Trophoblast cell (in vitro differentiated cells and primary cell): ENCODE measurements around the gene ATP6V1E1.

Experiments used
- DNase-seq, 2 donors: peaks; one replicate each; pipeline ENCODE4 v3.0.0-alpha.2; 2016
- H2AFZ ChIP-seq: 2 replicates; pipeline ENCODE4 v1.6.1; 2013; ENCODE audit warnings: low read length, moderate library complexity, mild to moderate bottlenecking; ENCODE audit not compliant: insufficient read depth, poor library complexity
- H2AK5ac ChIP-seq: 2 replicates; pipeline ENCODE4 v1.6.1; 2013; ENCODE audit warnings: mild to moderate bottlenecking, low read length
- H2BK120ac ChIP-seq: 2 replicates; pipeline ENCODE4 v1.6.1; 2013; ENCODE audit warnings: low read length, mild to moderate bottlenecking, moderate library complexity; ENCODE audit not compliant: insufficient read depth, poor library complexity
- H2BK12ac ChIP-seq: 2 replicates; pipeline ENCODE4 v1.6.1; 2013; ENCODE audit warnings: mild to moderate bottlenecking, low read length, moderate library complexity
- H2BK5ac ChIP-seq: 2 replicates; pipeline ENCODE4 v1.6.1; 2013; ENCODE audit warnings: low read length, low read depth, moderate library complexity, mild to moderate bottlenecking; ENCODE audit not compliant: poor library complexity
- H3K14ac ChIP-seq: 2 replicates; pipeline ENCODE4 v1.6.1; 2013; ENCODE audit warnings: mild to moderate bottlenecking, low read length
- H3K18ac ChIP-seq: 2 replicates; pipeline ENCODE4 v1.6.1; 2013; ENCODE audit warnings: mild to moderate bottlenecking, low read length
- H3K23ac ChIP-seq: 2 replicates; pipeline ENCODE4 v1.6.1; 2013; ENCODE audit warnings: low read length
- H3K27ac ChIP-seq: 2 replicates; pipeline ENCODE4 v1.5.1; 2013; ENCODE audit warnings: low read depth, mild to moderate bottlenecking, inconsistent platforms, low read length, moderate library complexity
- H3K27me3 ChIP-seq: 2 replicates; pipeline ENCODE4 v1.6.1; 2013; ENCODE audit warnings: inconsistent platforms, mild to moderate bottlenecking, low read length, moderate library complexity; ENCODE audit not compliant: insufficient read depth
- H3K36me3 ChIP-seq, 2 experiments: 1 replicate in 1 of 2; 2 replicates in 1 of 2; pipeline ENCODE4 v1.6.1; 2013; ENCODE audit warnings: low read length in 2 of 2, mild to moderate bottlenecking in 2 of 2, moderate library complexity in 1 of 2; ENCODE audit not compliant: insufficient read depth in 2 of 2, control insufficient read depth in 1 of 2
- H3K4ac ChIP-seq: 2 replicates; pipeline ENCODE4 v1.6.1; 2013; ENCODE audit warnings: low read depth, mild to moderate bottlenecking, low read length, moderate library complexity
- H3K4me1 ChIP-seq, 2 experiments: 1 replicate in 1 of 2; 2 replicates in 1 of 2; pipeline ENCODE4 v1.6.1; 2013; ENCODE audit warnings: low read length in 2 of 2, mild to moderate bottlenecking in 2 of 2, moderate library complexity in 1 of 2; ENCODE audit not compliant: insufficient read depth in 2 of 2, control insufficient read depth in 1 of 2
- H3K4me2 ChIP-seq: 2 replicates; pipeline ENCODE4 v1.6.1; 2013; ENCODE audit warnings: inconsistent platforms, mild to moderate bottlenecking, low read length, moderate library complexity
- H3K4me3 ChIP-seq: 2 replicates; pipeline ENCODE4 v1.5.1; 2013; ENCODE audit warnings: mild to moderate bottlenecking, low read depth, low read length, inconsistent platforms
- H3K79me1 ChIP-seq: one replicate; pipeline ENCODE4 v1.6.1; 2013; ENCODE audit warnings: low read length
- H3K79me2 ChIP-seq: 2 replicates; pipeline ENCODE4 v1.6.1; 2013; ENCODE audit warnings: low read length, mild to moderate bottlenecking; ENCODE audit not compliant: control insufficient read depth, insufficient read depth, poor library complexity
- H3K9ac ChIP-seq: 2 replicates; pipeline ENCODE4 v1.6.1; 2013; ENCODE audit warnings: mild to moderate bottlenecking, low read length
- H3K9me3 ChIP-seq: 2 replicates; pipeline ENCODE4 v1.6.1; 2013; ENCODE audit warnings: low read depth, mild to moderate bottlenecking, control low read depth, inconsistent platforms, low read length; ENCODE audit not compliant: insufficient read depth
- H4K12ac ChIP-seq: 2 replicates; pipeline ENCODE4 v1.6.1; 2013; ENCODE audit warnings: low read depth, mild to moderate bottlenecking, low read length, moderate library complexity
- H4K8ac ChIP-seq: 2 replicates; pipeline ENCODE4 v1.6.1; 2013; ENCODE audit warnings: low read depth, mild to moderate bottlenecking, low read length, moderate library complexity
- H4K91ac ChIP-seq: one replicate; pipeline ENCODE4 v1.6.1; 2013; ENCODE audit warnings: low read depth, mild to moderate bottlenecking, low read length, moderate library complexity
- whole genome bisulfite sequencing: extraction: QIAGEN DNeasy Blood & Tissue Kit; methylation state at CpG from one replicate; pipeline ENCODE4 v1.1.7; 2013; ENCODE audit warnings: missing lambda C conversion rate; ENCODE audit not compliant: insufficient read length, insufficient coverage; ENCODE audit errors: extremely low coverage; 5-methylcytosine and 5-hydroxymethylcytosine counted together

The ATP6V1E1 gene

DNA sequence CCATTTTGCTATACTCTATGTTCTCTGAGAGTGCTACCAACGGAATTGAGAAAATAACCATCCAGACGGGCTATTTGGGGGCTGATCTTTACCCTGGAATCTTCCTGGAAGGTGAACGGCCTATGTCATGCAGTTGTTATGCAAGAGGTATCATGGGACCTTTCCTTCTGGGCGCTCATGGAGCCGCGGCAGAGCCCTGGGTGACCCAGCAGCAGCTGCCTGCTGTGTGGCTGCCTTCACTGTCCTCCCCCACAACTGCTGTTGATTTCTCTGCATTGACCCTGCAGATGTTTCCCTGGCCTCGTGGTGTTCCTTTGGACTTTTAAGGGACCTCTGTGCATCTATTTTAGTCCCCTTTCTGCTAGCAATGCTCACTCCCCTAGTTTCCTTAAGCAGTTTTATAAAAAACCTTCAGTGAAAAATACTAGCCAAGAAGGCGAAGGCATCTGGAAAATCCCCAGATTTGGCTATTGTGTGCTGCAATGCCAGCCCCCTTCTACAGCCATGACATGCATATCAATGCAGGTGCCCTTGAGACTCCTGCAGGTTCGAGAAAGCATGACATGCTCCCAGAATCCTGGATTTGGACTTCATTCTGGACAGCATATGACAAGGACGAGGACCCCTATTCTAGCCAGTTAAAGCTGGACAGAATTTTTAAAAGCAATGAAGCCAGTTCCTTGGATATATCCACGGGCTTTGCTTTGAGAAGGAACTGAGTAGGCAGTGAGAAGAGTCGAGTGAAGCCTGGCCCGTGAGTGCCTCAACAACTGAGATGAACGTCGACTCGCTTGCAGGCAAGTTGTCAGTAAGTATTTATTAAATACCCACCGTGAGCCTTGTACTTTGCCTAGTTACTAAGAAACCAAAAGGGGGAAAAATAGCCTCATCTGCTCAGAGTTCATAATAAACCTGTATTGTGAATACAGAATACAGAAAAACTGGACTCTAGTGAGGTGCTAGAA, 65.4 kb downstream of the ATP6V1E1 start, which contains the start of gene SLC25A18:
Gene SLC25A18, plus strand, starts transcription at position 593 of the 965 bp plus-strand sequence. CDS start 16,447 bp downstream, outside the sequence.
- Histone ChIP-seq H2AFZ (peak within 1 kb of the TSS; percentile 23), H2AK5ac (no peak within 1 kb of the TSS), H4K91ac (no peak within 1 kb of the TSS)

DNA sequence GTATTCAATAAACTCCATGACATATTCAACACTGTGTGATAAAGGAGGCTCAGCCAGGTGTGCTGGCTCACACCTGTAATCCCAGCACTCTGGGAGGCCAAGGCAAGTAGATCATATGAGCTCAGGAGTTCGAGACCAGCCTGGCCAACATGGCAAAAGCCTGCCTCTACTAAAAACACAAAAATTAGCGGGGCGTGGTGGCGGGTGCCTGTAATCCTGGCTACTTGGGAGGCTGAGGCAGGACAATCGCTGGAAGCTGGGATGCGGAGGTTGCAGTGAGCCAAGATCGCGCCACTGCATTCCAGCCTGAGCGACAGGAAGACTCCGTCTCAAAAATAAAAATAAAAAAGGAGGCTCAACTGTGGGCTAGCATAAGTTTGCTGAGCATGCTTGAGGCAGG, 69.4 kb downstream of the ATP6V1E1 start:
- no CpG with 5 or more reads among the region's 10 CpGs for WGBS
- no peak overlapping the region for H3K4ac ChIP-seq

More for the DNA sequence above, 65.4 kb downstream of the ATP6V1E1 start, which contains the start of gene SLC25A18:
- no peaks in the 10 kb centered on the region for H3K27me3 ChIP-seq
- H3K79me2 ChIP-seq, result peaks cover 3% of the 10 kb centered on the region
- no peak within 1 kb of the TSS for H4K8ac ChIP-seq
- H3K4me3 ChIP-seq, result no peak within 1 kb of the TSS
- H3K36me3 ChIP-seq, result peaks cover 0 to 2% of the 10 kb centered on the region in 2 experiments
- no peak within 1 kb of the TSS for H3K23ac ChIP-seq
- H2BK120ac ChIP-seq, result peak within 1 kb of the TSS; percentile 50
- peaks cover 2% of the 10 kb centered on the region for H3K79me1 ChIP-seq
- no peak within 1 kb of the TSS for H3K4me2 ChIP-seq
- WGBS, result no CpG with 5 or more reads among the region's 17 CpGs
- H2BK5ac ChIP-seq, result no peak within 1 kb of the TSS
- no peak within 1 kb of the TSS for H3K4ac ChIP-seq
- no peak within 1 kb of the TSS for H3K27ac ChIP-seq
- H3K4me1 ChIP-seq, result peaks cover 3 to 4% of the 10 kb centered on the region in 2 experiments
- H3K14ac ChIP-seq, result no peak within 1 kb of the TSS
- DNase-seq, result peak in 1 of 2 donors; percentile 53
- no peak within 1 kb of the TSS for H3K9ac ChIP-seq
- H4K12ac ChIP-seq, result peak within 1 kb of the TSS; percentile 22
- no peak within 1 kb of the TSS for H2BK12ac ChIP-seq
- no peak within 1 kb of the TSS for H3K18ac ChIP-seq
- no peaks in the 10 kb centered on the region for H3K9me3 ChIP-seq

DNA sequence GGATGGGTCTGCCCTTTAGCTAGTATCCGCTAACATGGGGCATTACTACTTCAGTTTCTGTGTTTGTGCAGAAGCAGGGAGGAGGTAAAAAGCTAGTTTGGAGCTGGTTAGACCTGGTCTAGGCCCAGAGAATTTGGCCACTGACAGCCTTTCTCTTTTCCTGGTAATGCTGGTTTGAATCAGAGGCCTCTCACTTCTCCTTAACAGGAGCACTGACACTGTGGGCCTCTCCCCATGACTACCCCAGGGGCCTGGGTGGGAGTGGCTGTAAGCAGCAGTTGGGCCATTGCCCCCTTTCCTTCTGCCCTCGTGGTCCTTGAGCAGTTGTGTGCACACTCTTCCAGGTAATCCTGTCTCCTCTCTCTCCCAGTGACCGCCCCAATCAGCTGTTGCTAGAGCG, 73.7 kb downstream of the ATP6V1E1 start:
- no peak overlapping the region for H3K27ac ChIP-seq
- H3K9ac ChIP-seq, result no peak overlapping the region
- no CpG with 5 or more reads among the region's 4 CpGs for WGBS
- no peak overlapping the region for H2AK5ac ChIP-seq
- DNase-seq, result no peak
- H3K79me2 ChIP-seq, result no peaks in the 10 kb centered on the region
- no peak overlapping the region for H3K4me3 ChIP-seq
- no peak overlapping the region for H2BK120ac ChIP-seq
- H2BK12ac ChIP-seq, result no peak overlapping the region
- no peak overlapping the region for H3K4me2 ChIP-seq
- H3K4ac ChIP-seq, result no peak overlapping the region
- no peak overlapping the region for H4K91ac ChIP-seq
- H3K79me1 ChIP-seq, result no peaks in the 10 kb centered on the region
- no peak overlapping the region for H2AFZ ChIP-seq
- H3K4me1 ChIP-seq, result no peaks in the 10 kb centered on the region
- H3K14ac ChIP-seq, result no peak overlapping the region
- H3K36me3 ChIP-seq, result peaks cover 5 to 9% of the 10 kb centered on the region in 2 experiments
- H2BK5ac ChIP-seq, result no peak overlapping the region
- H3K23ac ChIP-seq, result no peak overlapping the region
- no peak overlapping the region for H4K12ac ChIP-seq
- no peaks in the 10 kb centered on the region for H3K27me3 ChIP-seq
- H4K8ac ChIP-seq, result no peak overlapping the region
- no peaks in the 10 kb centered on the region for H3K9me3 ChIP-seq
- no peak overlapping the region for H3K18ac ChIP-seq

More for the DNA sequence above, 69.4 kb downstream of the ATP6V1E1 start:
- Histone ChIP-seq H3K27ac (no peak overlapping the region), H3K36me3 (peaks cover 0 to 2% of the 10 kb centered on the region in 2 experiments), H3K4me3 (no peak overlapping the region), H3K9ac (no peak overlapping the region), H4K91ac (no peak overlapping the region), H3K79me2 (no peaks in the 10 kb centered on the region), H3K9me3 (no peaks in the 10 kb centered on the region), H3K18ac (no peak overlapping the region), H3K23ac (no peak overlapping the region), H3K14ac (no peak overlapping the region), H2AK5ac (no peak overlapping the region), H4K12ac (no peak overlapping the region), H3K4me2 (no peak overlapping the region), H3K27me3 (no peaks in the 10 kb centered on the region), H4K8ac (no peak overlapping the region), H2BK120ac (no peak overlapping the region), H2AFZ (no peak overlapping the region), H3K79me1 (peaks cover 2% of the 10 kb centered on the region), H3K4me1 (peaks cover 3 to 4% of the 10 kb centered on the region in 2 experiments), H2BK5ac (no peak overlapping the region), H2BK12ac (no peak overlapping the region)
- no peak for DNase-seq

DNA sequence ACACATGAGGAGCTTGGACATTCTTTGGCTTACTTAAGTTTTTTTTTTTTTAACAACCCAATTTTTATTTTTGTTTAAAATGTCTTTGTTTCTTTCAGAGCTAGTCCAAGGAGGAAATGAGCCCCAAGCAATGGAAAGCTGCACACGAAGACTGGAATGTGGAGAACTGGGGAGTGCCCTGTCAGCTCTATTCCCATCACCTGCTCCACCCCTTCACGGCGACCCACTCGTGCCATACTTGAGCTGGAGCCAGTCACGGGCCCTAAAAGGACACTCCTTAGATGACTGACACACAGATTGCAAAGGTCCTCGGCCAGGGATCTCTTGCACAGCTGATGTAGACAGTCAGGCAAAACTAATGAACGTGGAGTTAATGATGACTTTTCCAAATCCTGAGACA, 75.8 kb downstream of the ATP6V1E1 start:
- no peaks in the 10 kb centered on the region for H3K9me3 ChIP-seq
- H3K9ac ChIP-seq, result no peak overlapping the region
- no peak overlapping the region for H2AFZ ChIP-seq
- no CpG with 5 or more reads among the region's 7 CpGs for WGBS
- H3K14ac ChIP-seq, result no peak overlapping the region
- no peak for DNase-seq
- no peak overlapping the region for H2BK12ac ChIP-seq
- H2BK120ac ChIP-seq, result no peak overlapping the region
- no peak overlapping the region for H4K8ac ChIP-seq
- no peak overlapping the region for H3K4ac ChIP-seq
- H4K12ac ChIP-seq, result no peak overlapping the region
- H2AK5ac ChIP-seq, result no peak overlapping the region
- H3K4me2 ChIP-seq, result no peak overlapping the region
- no peaks in the 10 kb centered on the region for H3K27me3 ChIP-seq
- H3K4me3 ChIP-seq, result no peak overlapping the region
- H3K23ac ChIP-seq, result no peak overlapping the region
- H3K79me2 ChIP-seq, result no peaks in the 10 kb centered on the region
- H3K18ac ChIP-seq, result no peak overlapping the region
- H3K4me1 ChIP-seq, result no peaks in the 10 kb centered on the region
- H2BK5ac ChIP-seq, result no peak overlapping the region
- no peak overlapping the region for H3K27ac ChIP-seq
- peaks cover 18 to 21% of the 10 kb centered on the region in 2 experiments for H3K36me3 ChIP-seq
- H4K91ac ChIP-seq, result no peak overlapping the region
- H3K79me1 ChIP-seq, result no peaks in the 10 kb centered on the region
